ENCODE data around the gene NDUFA1. TPM values are rescaled to one million over a fixed set of nuclear protein-coding genes. Genes with fewer than 3 reads are reported as not detected.
"Not testable (repeated sequence)": the region's sequence is repeated elsewhere in the genome, so short reads cannot be mapped to it uniquely, and the experiment has no call there.

Gene NDUFA1
- total and polyA plus RNA-seq, 4 donors, result 27.4 to 260 (median 63.3) TPM

DNA sequence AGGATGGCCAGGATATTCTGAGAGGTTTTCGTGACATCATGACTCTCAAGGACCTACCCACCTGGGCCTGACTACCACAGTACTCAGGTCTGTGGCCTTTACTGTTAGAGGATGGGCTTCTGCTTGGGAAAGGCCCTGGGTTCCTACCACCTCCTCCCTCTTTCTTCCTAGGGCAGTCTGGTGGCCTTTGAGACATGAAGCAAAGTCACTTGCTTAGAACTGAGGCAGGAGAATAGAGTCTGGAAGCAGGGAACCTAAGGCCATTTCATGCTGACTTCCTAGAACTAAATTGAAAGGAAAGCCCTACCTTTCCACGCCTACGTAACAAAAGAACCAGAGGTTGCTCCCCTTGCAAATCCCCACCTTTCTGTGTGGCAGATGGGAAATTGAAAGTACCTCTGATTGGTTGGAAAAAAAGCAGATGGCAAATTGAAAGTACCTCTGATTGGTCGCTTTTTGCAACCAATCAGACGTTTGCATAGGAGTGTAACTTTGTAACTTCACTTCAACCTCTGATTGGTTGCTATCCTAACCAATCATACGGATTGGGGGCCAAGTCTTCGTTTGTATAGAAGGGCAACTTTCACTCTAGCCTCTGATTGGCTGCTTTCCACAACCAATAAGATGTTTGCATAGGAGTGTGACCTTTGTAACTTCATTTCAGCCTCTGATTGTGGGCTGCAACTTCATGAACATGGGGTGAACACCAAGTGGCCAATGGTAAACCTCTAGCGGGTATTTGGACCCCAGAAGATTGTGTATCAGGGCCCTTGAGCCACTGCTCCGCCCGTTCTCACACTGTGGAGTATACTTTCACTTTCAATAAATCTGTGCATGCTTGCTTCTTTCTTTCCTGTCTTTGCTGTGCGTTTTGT is 14.2 kb downstream of the NDUFA1 start:
- TF ChIP-seq, protein P1, sequence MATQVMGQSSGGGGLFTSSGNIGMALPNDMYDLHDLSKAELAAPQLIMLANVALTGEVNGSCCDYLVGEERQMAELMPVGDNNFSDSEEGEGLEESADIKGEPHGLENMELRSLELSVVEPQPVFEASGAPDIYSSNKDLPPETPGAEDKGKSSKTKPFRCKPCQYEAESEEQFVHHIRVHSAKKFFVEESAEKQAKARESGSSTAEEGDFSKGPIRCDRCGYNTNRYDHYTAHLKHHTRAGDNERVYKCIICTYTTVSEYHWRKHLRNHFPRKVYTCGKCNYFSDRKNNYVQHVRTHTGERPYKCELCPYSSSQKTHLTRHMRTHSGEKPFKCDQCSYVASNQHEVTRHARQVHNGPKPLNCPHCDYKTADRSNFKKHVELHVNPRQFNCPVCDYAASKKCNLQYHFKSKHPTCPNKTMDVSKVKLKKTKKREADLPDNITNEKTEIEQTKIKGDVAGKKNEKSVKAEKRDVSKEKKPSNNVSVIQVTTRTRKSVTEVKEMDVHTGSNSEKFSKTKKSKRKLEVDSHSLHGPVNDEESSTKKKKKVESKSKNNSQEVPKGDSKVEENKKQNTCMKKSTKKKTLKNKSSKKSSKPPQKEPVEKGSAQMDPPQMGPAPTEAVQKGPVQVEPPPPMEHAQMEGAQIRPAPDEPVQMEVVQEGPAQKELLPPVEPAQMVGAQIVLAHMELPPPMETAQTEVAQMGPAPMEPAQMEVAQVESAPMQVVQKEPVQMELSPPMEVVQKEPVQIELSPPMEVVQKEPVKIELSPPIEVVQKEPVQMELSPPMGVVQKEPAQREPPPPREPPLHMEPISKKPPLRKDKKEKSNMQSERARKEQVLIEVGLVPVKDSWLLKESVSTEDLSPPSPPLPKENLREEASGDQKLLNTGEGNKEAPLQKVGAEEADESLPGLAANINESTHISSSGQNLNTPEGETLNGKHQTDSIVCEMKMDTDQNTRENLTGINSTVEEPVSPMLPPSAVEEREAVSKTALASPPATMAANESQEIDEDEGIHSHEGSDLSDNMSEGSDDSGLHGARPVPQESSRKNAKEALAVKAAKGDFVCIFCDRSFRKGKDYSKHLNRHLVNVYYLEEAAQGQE (IDR thresholded peaks at IDR 0.05), result no peak
- peak; percentile 56 for TF ChIP-seq SP1 (IDR thresholded peaks at IDR 0.05)
- Histone ChIP-seq H3K27ac (ENCODE audit: low read depth in 1 of 2, low read length in 2 of 2) (no peak overlapping the region), H3K36me3 (ENCODE audit: control insufficient read depth in 4 of 4, insufficient read depth in 3 of 4, low read depth in 1 of 4, low read length in 3 of 4) (no peaks in the 10 kb centered on the region), H3K9ac (ENCODE audit: low read depth in 1 of 2, low read length in 2 of 2) (no peak overlapping the region), H3K27me3 (ENCODE audit: control insufficient read depth in 4 of 4, insufficient read depth in 4 of 4, low read length in 3 of 4) (no peaks in the 10 kb centered on the region), H3K4me3 (ENCODE audit: low read depth in 1 of 3, low read length in 3 of 3) (peak overlapping the region in 2 of 3 donors; percentile 19 to 30), H3K9me3 (ENCODE audit: control insufficient read depth in 4 of 4, low read length in 3 of 4) (no peaks in the 10 kb centered on the region), H3K4me1 (ENCODE audit: control insufficient read depth in 4 of 4, insufficient read depth in 4 of 4, low read length in 3 of 4) (peaks cover 0 to 5% (median 2%) of the 10 kb centered on the region in 4 donors)
- DNase-seq (ENCODE audit: low spot score), result no peak
- 70% methylated on average over 11 of the region's 11 CpGs for WGBS

DNA sequence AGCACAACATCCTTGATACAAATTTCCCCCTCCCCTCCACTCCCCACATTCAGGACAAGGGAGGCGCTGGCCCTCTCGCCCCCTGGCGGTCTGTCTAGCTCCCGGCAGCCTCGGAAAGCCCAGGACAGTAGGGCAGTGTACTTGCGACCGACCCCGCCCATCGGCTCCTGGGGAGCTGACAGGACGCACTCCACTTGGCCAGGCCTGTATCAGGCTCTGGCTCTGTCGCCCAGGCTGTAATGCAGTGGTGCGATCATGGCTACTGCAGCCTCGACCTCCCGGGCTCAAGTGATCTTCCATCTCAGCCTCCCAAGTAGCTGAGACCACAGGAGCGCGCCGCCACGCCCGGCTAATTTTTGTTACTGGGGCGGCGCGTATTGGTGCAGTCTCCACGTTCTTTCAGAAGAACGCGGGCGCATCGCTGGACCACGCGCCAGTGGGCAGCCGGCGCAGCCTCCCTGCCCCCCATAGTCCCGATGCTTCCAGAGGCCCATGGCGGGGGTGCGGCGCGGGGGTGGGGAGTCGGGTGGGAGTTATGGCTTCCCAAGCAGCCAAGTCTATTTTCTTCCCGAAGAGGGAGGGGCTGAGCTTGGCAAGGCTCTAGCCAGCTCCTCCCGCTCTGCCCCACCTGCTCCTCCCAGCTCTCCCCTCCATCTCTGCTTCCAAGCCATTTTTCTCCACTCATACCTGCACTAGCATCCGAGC is 16.2 kb downstream of the NDUFA1 start:
- no peak overlapping the region for H3K27ac ChIP-seq (ENCODE audit: low read depth in 1 of 2, low read length in 2 of 2)
- H3K9me3 ChIP-seq (ENCODE audit: control insufficient read depth in 4 of 4, low read length in 3 of 4), result no peaks in the 10 kb centered on the region
- TF ChIP-seq, protein P2, sequence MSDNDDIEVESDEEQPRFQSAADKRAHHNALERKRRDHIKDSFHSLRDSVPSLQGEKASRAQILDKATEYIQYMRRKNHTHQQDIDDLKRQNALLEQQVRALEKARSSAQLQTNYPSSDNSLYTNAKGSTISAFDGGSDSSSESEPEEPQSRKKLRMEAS (IDR thresholded peaks at IDR 0.05), result no peak
- TF ChIP-seq, protein P3, sequence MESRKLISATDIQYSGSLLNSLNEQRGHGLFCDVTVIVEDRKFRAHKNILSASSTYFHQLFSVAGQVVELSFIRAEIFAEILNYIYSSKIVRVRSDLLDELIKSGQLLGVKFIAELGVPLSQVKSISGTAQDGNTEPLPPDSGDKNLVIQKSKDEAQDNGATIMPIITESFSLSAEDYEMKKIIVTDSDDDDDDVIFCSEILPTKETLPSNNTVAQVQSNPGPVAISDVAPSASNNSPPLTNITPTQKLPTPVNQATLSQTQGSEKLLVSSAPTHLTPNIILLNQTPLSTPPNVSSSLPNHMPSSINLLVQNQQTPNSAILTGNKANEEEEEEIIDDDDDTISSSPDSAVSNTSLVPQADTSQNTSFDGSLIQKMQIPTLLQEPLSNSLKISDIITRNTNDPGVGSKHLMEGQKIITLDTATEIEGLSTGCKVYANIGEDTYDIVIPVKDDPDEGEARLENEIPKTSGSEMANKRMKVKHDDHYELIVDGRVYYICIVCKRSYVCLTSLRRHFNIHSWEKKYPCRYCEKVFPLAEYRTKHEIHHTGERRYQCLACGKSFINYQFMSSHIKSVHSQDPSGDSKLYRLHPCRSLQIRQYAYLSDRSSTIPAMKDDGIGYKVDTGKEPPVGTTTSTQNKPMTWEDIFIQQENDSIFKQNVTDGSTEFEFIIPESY (IDR thresholded peaks at IDR 0.05), result no peak
- peak; percentile 27 to 66 for TF ChIP-seq RAD21 (IDR thresholded peaks at IDR 0.05)
- no peak for TF ChIP-seq HNF4A (conservative IDR thresholded peaks at IDR 0.05)
- TF ChIP-seq JUND (IDR thresholded peaks at IDR 0.05), result no peak
- TF ChIP-seq, protein P4, sequence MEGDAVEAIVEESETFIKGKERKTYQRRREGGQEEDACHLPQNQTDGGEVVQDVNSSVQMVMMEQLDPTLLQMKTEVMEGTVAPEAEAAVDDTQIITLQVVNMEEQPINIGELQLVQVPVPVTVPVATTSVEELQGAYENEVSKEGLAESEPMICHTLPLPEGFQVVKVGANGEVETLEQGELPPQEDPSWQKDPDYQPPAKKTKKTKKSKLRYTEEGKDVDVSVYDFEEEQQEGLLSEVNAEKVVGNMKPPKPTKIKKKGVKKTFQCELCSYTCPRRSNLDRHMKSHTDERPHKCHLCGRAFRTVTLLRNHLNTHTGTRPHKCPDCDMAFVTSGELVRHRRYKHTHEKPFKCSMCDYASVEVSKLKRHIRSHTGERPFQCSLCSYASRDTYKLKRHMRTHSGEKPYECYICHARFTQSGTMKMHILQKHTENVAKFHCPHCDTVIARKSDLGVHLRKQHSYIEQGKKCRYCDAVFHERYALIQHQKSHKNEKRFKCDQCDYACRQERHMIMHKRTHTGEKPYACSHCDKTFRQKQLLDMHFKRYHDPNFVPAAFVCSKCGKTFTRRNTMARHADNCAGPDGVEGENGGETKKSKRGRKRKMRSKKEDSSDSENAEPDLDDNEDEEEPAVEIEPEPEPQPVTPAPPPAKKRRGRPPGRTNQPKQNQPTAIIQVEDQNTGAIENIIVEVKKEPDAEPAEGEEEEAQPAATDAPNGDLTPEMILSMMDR (IDR thresholded peaks at IDR 0.05; ENCODE audit: low read depth, low read length, missing input control), result peak; percentile 34
- H3K4me3 ChIP-seq (ENCODE audit: low read depth in 1 of 3, low read length in 3 of 3), result peak overlapping the region in 1 of 3 donors; percentile 29
- DNase-seq (ENCODE audit: low spot score), result peak; percentile 61
- no peaks in the 10 kb centered on the region for H3K27me3 ChIP-seq (ENCODE audit: control insufficient read depth in 4 of 4, insufficient read depth in 4 of 4, low read length in 3 of 4)
- 12% methylated on average over 40 of the region's 40 CpGs for whole genome bisulfite sequencing
- H3K36me3 ChIP-seq (ENCODE audit: control insufficient read depth in 4 of 4, insufficient read depth in 3 of 4, low read depth in 1 of 4, low read length in 3 of 4), result no peaks in the 10 kb centered on the region
- peaks cover 0 to 5% (median 2%) of the 10 kb centered on the region in 4 donors for H3K4me1 ChIP-seq (ENCODE audit: control insufficient read depth in 4 of 4, insufficient read depth in 4 of 4, low read length in 3 of 4)
- no peak overlapping the region for H3K9ac ChIP-seq (ENCODE audit: low read depth in 1 of 2, low read length in 2 of 2)

DNA sequence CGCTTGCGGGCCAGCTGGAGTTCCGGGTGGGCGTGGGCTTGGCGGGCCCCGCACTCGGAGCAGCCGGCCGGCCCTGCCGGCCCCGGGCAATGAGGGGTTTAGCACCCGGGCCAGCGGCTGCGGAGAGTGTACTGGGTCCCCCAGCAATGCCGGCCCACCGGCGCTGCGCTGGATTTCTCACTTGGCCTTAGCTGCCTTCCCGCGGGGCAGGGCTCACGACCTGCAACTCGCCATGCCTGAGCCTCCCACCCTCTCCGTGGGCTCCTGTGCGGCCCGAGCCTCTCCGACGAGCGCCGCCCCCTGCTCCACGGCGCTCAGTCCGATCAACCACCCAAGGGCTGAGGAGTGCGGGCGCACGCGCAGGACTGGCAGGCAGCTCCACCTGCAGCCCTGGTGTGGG is 19.0 kb downstream of the NDUFA1 start:
- DNase-seq (ENCODE audit: low spot score); H3K9me3 ChIP-seq (ENCODE audit: control insufficient read depth in 4 of 4, low read length in 3 of 4); H3K27me3 ChIP-seq (ENCODE audit: control insufficient read depth in 4 of 4, insufficient read depth in 4 of 4, low read length in 3 of 4); H3K4me1 ChIP-seq (ENCODE audit: control insufficient read depth in 4 of 4, insufficient read depth in 4 of 4, low read length in 3 of 4); H3K4me3 ChIP-seq (ENCODE audit: low read depth in 1 of 3, low read length in 3 of 3); H3K27ac ChIP-seq (ENCODE audit: low read depth in 1 of 2, low read length in 2 of 2); H3K9ac ChIP-seq (ENCODE audit: low read depth in 1 of 2, low read length in 2 of 2); H3K36me3 ChIP-seq (ENCODE audit: control insufficient read depth in 4 of 4, insufficient read depth in 3 of 4, low read depth in 1 of 4, low read length in 3 of 4): not testable (repeated sequence)
- WGBS, result 85% methylated on average over 32 of the region's 36 CpGs

DNA sequence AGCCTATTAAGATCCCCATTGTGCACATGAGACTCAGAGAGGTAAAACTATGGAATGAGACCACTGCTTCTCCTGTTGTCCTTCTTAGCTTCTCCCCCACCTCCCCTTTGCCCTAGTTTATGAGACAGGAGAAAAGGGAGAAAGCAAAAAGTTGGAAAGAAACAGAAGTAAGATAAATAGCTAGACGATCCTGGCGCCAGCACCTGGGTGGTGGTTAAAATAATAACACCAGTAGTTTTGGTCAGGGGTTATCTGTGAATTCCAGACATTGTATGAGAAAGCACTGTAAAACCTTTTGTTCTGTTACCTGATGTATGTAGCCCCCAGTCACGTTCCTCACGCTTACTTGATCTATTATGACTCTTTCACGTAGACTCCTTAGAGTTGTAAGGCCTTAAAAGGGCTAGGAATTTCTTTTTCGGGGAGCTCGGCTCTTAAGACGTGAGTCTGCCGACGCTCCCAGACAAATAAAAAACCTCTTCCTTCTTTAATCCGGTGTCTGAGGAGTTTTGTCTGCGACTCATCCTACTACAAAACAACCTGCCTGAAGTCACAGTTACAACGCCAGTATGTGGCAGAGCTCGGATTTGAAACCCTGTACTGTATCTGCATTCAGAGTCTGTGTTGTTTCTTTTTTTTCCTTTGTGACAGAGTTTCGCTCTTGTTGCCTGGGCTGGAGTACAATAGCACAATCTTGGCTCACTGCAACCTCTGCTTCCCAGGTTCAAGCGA is 20.5 kb downstream of the NDUFA1 start:
- H3K36me3 ChIP-seq (ENCODE audit: control insufficient read depth in 4 of 4, insufficient read depth in 3 of 4, low read depth in 1 of 4, low read length in 3 of 4); H3K27me3 ChIP-seq (ENCODE audit: control insufficient read depth in 4 of 4, insufficient read depth in 4 of 4, low read length in 3 of 4); H3K4me1 ChIP-seq (ENCODE audit: control insufficient read depth in 4 of 4, insufficient read depth in 4 of 4, low read length in 3 of 4); H3K4me3 ChIP-seq (ENCODE audit: low read depth in 1 of 3, low read length in 3 of 3); DNase-seq (ENCODE audit: low spot score); H3K9me3 ChIP-seq (ENCODE audit: control insufficient read depth in 4 of 4, low read length in 3 of 4); H3K9ac ChIP-seq (ENCODE audit: low read depth in 1 of 2, low read length in 2 of 2); H3K27ac ChIP-seq (ENCODE audit: low read depth in 1 of 2, low read length in 2 of 2): not testable (repeated sequence)
- WGBS, result 86% methylated on average over 16 of the region's 16 CpGs

Measured in liver (tissue), 9 donors.